Lower leg skin (tissue), 3 donors: ENCODE data around the gene SLC25A18.

Experiments
- CTCF ChIP-seq, 3 donors: fragments of 450-650 bp; IDR thresholded peaks; one replicate each; pipeline ENCODE4 v1.5.1; 2016; ENCODE audit warnings: antibody characterized with exemption in 3 of 3, mild to moderate bottlenecking in 3 of 3, moderate library complexity in 2 of 3
- POLR2A ChIP-seq, 2 donors: fragments of 450-650 bp; IDR thresholded peaks; one replicate each; pipeline ENCODE4 v1.6.1; 2016 to 2017; ENCODE audit warnings: antibody characterized with exemption in 2 of 2, mild to moderate bottlenecking in 1 of 2, moderate library complexity in 1 of 2

GRCh38 chr22:17606496-17606895 is 43.2 kb downstream of the SLC25A18 start:
- no peak for TF ChIP-seq CTCF (IDR thresholded peaks at IDR 0.05)
- TF ChIP-seq POLR2A (IDR thresholded peaks at IDR 0.05) = no peak
